Retinal pigment epithelial cell (primary cell): ENCODE data around the gene DCST1.

ENCODE experiments used
- DNase-seq: peaks from one replicate; pipeline ENCODE4 v3.0.0-alpha.2; 2010; ENCODE audit warnings: low read depth
- H3K4me3 ChIP-seq: 2 replicates; pipeline ENCODE4 v1.5.1; 2011; ENCODE audit warnings: mild to moderate bottlenecking, low read length, control low read depth, moderate library complexity
- TF ChIP-seq, protein P1 (sequence below): conservative IDR thresholded peaks from 2 replicates; pipeline ENCODE4 v1.5.1; 2011; ENCODE audit warnings: low read depth, low read length, control low read depth, inconsistent platforms

The DCST1 gene

GRCh38 chr1:155030899-155031298, 2.7 kb upstream of the DCST1 start:
- H3K4me3 ChIP-seq, result no peak overlapping the region
- DNase-seq, result no peak
- TF ChIP-seq, protein P1, sequence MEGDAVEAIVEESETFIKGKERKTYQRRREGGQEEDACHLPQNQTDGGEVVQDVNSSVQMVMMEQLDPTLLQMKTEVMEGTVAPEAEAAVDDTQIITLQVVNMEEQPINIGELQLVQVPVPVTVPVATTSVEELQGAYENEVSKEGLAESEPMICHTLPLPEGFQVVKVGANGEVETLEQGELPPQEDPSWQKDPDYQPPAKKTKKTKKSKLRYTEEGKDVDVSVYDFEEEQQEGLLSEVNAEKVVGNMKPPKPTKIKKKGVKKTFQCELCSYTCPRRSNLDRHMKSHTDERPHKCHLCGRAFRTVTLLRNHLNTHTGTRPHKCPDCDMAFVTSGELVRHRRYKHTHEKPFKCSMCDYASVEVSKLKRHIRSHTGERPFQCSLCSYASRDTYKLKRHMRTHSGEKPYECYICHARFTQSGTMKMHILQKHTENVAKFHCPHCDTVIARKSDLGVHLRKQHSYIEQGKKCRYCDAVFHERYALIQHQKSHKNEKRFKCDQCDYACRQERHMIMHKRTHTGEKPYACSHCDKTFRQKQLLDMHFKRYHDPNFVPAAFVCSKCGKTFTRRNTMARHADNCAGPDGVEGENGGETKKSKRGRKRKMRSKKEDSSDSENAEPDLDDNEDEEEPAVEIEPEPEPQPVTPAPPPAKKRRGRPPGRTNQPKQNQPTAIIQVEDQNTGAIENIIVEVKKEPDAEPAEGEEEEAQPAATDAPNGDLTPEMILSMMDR, result no peak

GRCh38 chr1:155032886-155033285, 738 bp upstream of the DCST1 start:
- no peak overlapping the region for H3K4me3 ChIP-seq
- DNase-seq, result no peak
- TF ChIP-seq, protein P1, result no peak

DNA sequence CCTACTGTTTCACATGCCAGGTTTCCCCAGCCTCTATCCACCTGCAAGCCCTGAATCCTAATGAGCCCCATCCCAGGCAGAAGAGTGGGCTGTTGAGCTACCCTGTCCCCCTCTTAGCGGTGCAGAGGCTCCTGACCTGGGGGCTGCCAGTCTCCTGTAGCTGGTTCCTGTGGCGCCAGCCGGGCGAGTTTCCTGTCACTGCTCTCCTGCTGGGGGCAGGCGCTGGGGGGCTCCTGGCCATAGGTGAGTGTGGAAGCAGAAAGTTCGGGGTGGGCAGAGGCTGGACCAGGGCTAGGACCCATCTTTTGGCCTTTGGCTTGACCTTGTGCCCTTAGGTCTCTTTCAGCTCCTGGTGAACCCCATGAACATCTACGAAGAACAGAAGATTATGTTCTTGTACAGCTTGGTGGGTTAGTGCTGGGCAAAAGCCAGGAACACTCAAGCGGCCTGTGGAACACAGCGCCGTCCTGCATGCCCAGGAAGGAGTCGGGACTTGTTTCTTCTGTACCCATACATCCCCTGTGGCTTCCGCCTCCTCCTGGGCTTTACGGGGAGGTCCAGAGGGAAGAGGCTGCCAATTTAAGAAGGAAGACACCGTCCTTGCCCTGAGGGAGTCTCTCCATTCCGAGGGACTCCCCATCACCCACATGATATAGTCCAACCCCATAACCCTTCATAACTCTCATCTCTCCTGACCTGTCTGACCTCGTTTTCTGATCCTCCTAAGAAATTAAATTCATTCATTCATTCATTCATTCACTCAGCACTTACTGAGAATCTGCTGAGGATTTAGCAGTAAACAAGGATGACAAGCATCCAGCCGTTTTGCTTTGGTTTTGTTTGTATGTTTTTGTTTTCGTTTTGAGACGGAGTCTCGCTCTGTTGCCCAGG, 939 bp downstream of the DCST1 start:
- no peak for DNase-seq
- no peak overlapping the region for H3K4me3 ChIP-seq
- TF ChIP-seq, protein P1, result no peak

DNA sequence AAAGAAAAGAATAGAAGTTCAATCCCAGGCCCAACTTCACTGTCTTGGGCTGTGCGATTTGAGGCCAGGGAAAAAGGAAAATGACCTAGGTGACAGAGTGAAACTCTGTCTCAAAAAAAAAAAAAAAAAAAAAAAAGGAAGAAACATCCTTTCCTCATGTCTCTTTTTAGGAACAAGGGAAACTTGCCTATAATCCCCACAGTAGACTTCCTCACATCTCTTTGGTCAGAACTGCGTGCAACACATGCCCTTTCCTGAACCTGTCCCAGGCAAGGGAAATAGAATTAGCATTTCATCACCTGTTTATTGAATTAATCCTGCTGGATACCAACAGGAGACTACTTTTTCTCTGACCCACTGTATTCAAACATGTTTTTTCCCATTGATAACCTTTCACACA, 2.3 kb downstream of the DCST1 start:
- no peak overlapping the region for H3K4me3 ChIP-seq
- DNase-seq, result no peak
- TF ChIP-seq, protein P1, result no peak

DNA sequence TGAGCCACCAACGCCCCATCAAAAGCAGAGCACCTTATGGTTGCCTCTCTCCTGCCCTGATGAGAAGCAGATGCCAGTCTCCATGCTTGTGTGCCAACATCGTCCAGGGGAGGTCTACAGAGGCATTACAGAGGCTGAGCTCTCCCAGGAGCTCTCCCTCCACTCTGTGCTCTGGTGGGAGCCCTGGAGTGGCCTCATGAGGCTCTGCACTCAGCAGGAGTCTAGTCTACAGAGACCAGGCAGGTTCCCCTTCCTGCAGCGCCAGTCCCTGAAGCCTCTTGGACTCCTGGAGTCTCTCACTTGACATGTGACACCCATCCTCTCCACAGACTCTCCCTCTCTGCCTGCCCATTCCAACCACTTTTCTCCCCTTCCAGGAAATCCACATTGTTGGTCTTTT, 3.4 kb downstream of the DCST1 start:
- no peak for DNase-seq
- TF ChIP-seq, protein P1, result no peak
- H3K4me3 ChIP-seq, result no peak overlapping the region

- DNase-seq, result no peak
- TF ChIP-seq, protein P1, result no peak
- no peak overlapping the region for H3K4me3 ChIP-seq
Measured at GRCh38 chr1:155037851-155038441, 4.3 kb downstream of the DCST1 start.

DNA sequence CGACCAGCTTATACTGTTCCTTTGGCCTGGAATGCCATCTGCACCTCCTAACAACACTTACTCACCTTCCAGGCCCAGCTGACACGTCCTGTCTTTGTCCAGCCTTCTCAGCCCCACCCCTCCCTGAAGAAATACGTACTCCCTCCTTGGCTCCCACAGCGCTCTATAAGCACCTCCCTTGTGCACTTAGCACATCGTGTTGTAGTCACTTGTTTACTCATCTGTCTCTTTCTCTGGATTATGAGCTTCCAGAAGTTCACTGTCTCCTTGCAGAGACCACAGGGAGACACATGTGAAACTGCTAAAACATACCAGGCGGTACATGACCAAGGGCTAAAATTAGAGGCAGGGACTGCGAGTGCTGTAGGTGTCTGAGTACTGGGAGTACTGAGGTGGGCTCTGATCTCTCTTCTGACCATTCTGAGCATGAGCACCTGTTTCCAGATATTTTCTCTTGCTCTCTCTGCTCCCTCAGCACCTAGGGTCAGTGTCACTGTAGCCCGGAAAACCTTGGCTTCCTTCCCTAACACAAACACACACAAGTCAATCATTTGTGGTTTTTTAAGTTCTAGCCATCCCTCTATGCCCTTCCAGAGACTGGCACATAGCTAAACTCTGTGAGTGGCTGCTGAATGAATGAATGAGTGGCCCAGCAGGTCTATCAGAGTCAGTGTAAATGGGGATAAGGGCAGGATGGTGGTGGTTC, 5.1 kb downstream of the DCST1 start:
- TF ChIP-seq, protein P1, result no peak
- no peak overlapping the region for H3K4me3 ChIP-seq
- no peak for DNase-seq
